IMR-90 (cell line): ENCODE data around the gene PLIN4. TPM values are rescaled to one million over a fixed set of nuclear protein-coding genes. Genes with fewer than 3 reads are reported as not detected.

Source experiments
- ATAC-seq: fragments of 200-7000 bp; cut with Tn5 transposase; 2 replicates; pipeline ENCODE4 v1.9.1; 2020; ENCODE audit warnings: low read depth, mild to moderate bottlenecking, moderate library complexity
- BruUV-seq: library from RNA; stranded (reverse); fragments of 400-500 nt; replicated peaks from 2 replicates; lab custom pipeline; 2021; lab: Mats Ljungman, UMichigan
- CTCF ChIA-PET: fragments of 300-600 bp; formaldehyde crosslinking; extraction: SDS; loops from one replicate; lab custom pipeline; 2021; ENCODE audit warnings: antibody characterized with exemption; lab: Yijun Ruan, JAX
- POLR2A ChIA-PET: fragments of 300-600 bp; sonication (Branson Sonifier 250); formaldehyde crosslinking; loops from one replicate; lab custom pipeline; 2022; ENCODE audit warnings: antibody characterized with exemption; ENCODE audit not compliant: unreplicated experiment; lab: Charles Lee
- DNase-seq: peaks from one replicate; pipeline ENCODE4 v3.0.0; 2013
- H2AFZ ChIP-seq: replicated peaks from 2 replicates; pipeline ENCODE3; 2013; ENCODE audit warnings: low read length, mild to moderate bottlenecking; ENCODE audit not compliant: poor library complexity
- H2AK5ac ChIP-seq: 2 replicates; pipeline ENCODE4 v1.6.1; 2013; ENCODE audit warnings: low read depth, low read length, inconsistent platforms
- H2AK9ac ChIP-seq: replicated peaks from 2 replicates; pipeline ENCODE3; 2013; ENCODE audit warnings: mild to moderate bottlenecking, low read depth, low read length, moderate library complexity; ENCODE audit not compliant: poor library complexity
- H2BK120ac ChIP-seq: 2 replicates; pipeline ENCODE4 v1.6.1; 2013; ENCODE audit warnings: low read depth, low read length, inconsistent platforms
- H2BK15ac ChIP-seq: 3 replicates; pipeline ENCODE4 v1.6.1; 2013; ENCODE audit warnings: low read depth, low read length, inconsistent platforms
- H2BK20ac ChIP-seq: 2 replicates; pipeline ENCODE4 v1.6.1; 2013; ENCODE audit warnings: low read depth, mild to moderate bottlenecking, inconsistent platforms, low read length, moderate library complexity
- H2BK5ac ChIP-seq: 2 replicates; pipeline ENCODE4 v1.6.1; 2013; ENCODE audit warnings: mild to moderate bottlenecking, low read depth, low read length, inconsistent platforms; ENCODE audit not compliant: poor library complexity, severe bottlenecking
- H3K14ac ChIP-seq: replicated peaks from 2 replicates; pipeline ENCODE4 v1.6.1; 2013; ENCODE audit warnings: low read depth, low read length, inconsistent platforms
- H3K18ac ChIP-seq: 2 replicates; pipeline ENCODE4 v1.6.1; 2013; ENCODE audit warnings: low read depth, low read length, control low read depth
- H3K23ac ChIP-seq: 2 replicates; pipeline ENCODE4 v1.6.1; 2013; ENCODE audit warnings: low read depth, low read length, inconsistent platforms
- H3K27ac ChIP-seq: 2 replicates; pipeline ENCODE4 v1.5.1; 2013; ENCODE audit warnings: mild to moderate bottlenecking, control low read depth, low read length; ENCODE audit not compliant: insufficient read depth
- H3K27me3 ChIP-seq: 2 replicates; pipeline ENCODE4 v1.6.1; 2013; ENCODE audit warnings: low read length; ENCODE audit not compliant: control insufficient read depth, insufficient read depth
- H3K36me3 ChIP-seq: 2 replicates; pipeline ENCODE4 v1.6.1; 2013; ENCODE audit warnings: low read length, mixed read lengths; ENCODE audit not compliant: control insufficient read depth, insufficient read depth
- H3K4ac ChIP-seq: 2 replicates; pipeline ENCODE4 v1.6.1; 2013; ENCODE audit warnings: low read depth, low read length, inconsistent platforms
- H3K4me1 ChIP-seq: 2 replicates; pipeline ENCODE4 v1.6.1; 2013; ENCODE audit warnings: low read length, mixed read lengths; ENCODE audit not compliant: control insufficient read depth, insufficient read depth
- H3K4me2 ChIP-seq: 2 replicates; pipeline ENCODE4 v1.6.1; 2013; ENCODE audit warnings: low read depth, mild to moderate bottlenecking, control low read depth, low read length, moderate library complexity
- H3K4me3 ChIP-seq: 2 replicates; pipeline ENCODE4 v1.5.1; 2013; ENCODE audit warnings: low read depth, mild to moderate bottlenecking, control low read depth, low read length, moderate library complexity; ENCODE audit not compliant: insufficient read depth
- H3K56ac ChIP-seq: 2 replicates; pipeline ENCODE4 v1.6.1; 2013; ENCODE audit warnings: low read length, inconsistent platforms; ENCODE audit not compliant: insufficient read depth; ENCODE audit errors: extremely low read depth
- H3K79me1 ChIP-seq, 2 experiments: 2 replicates each; pipeline ENCODE4 v1.6.1; 2013; ENCODE audit warnings: low read length in 2 of 2, inconsistent platforms in 1 of 2, low read depth in 1 of 2
- H3K9ac ChIP-seq: 2 replicates; pipeline ENCODE4 v1.6.1; 2013; ENCODE audit warnings: low read depth, low read length, control low read depth
- H3K9me1 ChIP-seq: 2 replicates; pipeline ENCODE4 v1.6.1; 2013; ENCODE audit warnings: low read length, inconsistent platforms; ENCODE audit not compliant: insufficient read depth
- H3K9me3 ChIP-seq: 2 replicates; pipeline ENCODE4 v1.6.1; 2013; ENCODE audit warnings: low read length; ENCODE audit not compliant: control insufficient read depth, insufficient read depth
- H4K20me1 ChIP-seq: 2 replicates; pipeline ENCODE4 v1.6.1; 2013; ENCODE audit warnings: low read length, inconsistent platforms; ENCODE audit not compliant: insufficient read depth
- H4K5ac ChIP-seq: 2 replicates; pipeline ENCODE4 v1.6.1; 2013; ENCODE audit warnings: mild to moderate bottlenecking, low read depth, low read length, control low read depth
- H4K8ac ChIP-seq, 2 experiments: 2 replicates each; pipeline ENCODE4 v1.6.1; 2013; ENCODE audit warnings: low read depth in 2 of 2, low read length in 2 of 2, control low read depth in 1 of 2, inconsistent platforms in 1 of 2
- H4K91ac ChIP-seq: 2 replicates; pipeline ENCODE4 v1.6.1; 2013; ENCODE audit warnings: low read depth, low read length, inconsistent platforms; ENCODE audit not compliant: insufficient read depth
- BHLHE40 ChIP-seq: fragments of 150-350 bp; IDR thresholded peaks from 2 replicates; pipeline ENCODE4 v1.6.1; 2016; ENCODE audit warnings: mild to moderate bottlenecking, low read depth, low read length
- CEBPB ChIP-seq: IDR thresholded peaks from 2 replicates; pipeline ENCODE4 v1.6.1; 2012; ENCODE audit warnings: low read depth, low read length, improper control_type of control experiment
- CHD1 ChIP-seq: IDR thresholded peaks from 2 replicates; pipeline ENCODE4 v1.6.1; 2012; ENCODE audit warnings: low read depth, low read length, improper control_type of control experiment
- FOS ChIP-seq: fragments of 150-350 bp; IDR thresholded peaks from 2 replicates; pipeline ENCODE4 v1.6.1; 2016; ENCODE audit warnings: low read depth, low read length
- MAFK ChIP-seq: IDR thresholded peaks from 2 replicates; pipeline ENCODE4 v1.6.1; 2012; ENCODE audit warnings: low read depth, low read length, improper control_type of control experiment
- MXI1 ChIP-seq: IDR thresholded peaks from 2 replicates; pipeline ENCODE4 v1.6.1; 2012; ENCODE audit warnings: low read depth, mild to moderate bottlenecking, low read length, moderate library complexity, borderline replicate concordance
- NFE2L2 ChIP-seq: fragments of 150-350 bp; IDR thresholded peaks from 2 replicates; pipeline ENCODE4 v1.6.1; 2016; ENCODE audit warnings: low read depth, mild to moderate bottlenecking, low read length
- POLR2A ChIP-seq: IDR thresholded peaks from 2 replicates; pipeline ENCODE4 v1.6.1; 2012; ENCODE audit warnings: mild to moderate bottlenecking, low read depth, low read length
- RCOR1 ChIP-seq: IDR thresholded peaks from 2 replicates; pipeline ENCODE4 v1.6.1; 2012; ENCODE audit warnings: mild to moderate bottlenecking, low read length, improper control_type of control experiment; ENCODE audit not compliant: insufficient replicate concordance
- USF2 ChIP-seq: fragments of 150-350 bp; IDR thresholded peaks from 2 replicates; pipeline ENCODE4 v1.6.1; 2017; ENCODE audit warnings: mild to moderate bottlenecking, antibody characterized with exemption, low read length, low read depth
- WGBS, 2 experiments: methylation state at CpG; one replicate each; pipeline versions ENCODE4 v1.1.5 to v1.1.7; 2013; ENCODE audit warnings: missing lambda C conversion rate in 2 of 2; ENCODE audit not compliant: insufficient read length in 1 of 2; ENCODE audit errors: extremely low coverage in 2 of 2; 5-methylcytosine and 5-hydroxymethylcytosine counted together
- dilution Hi-C: fragments of 300-500 bp; cut with HindIII; formaldehyde crosslinking; loops from one replicate; pipeline ENCODE4 v1.14.3; 2018; ENCODE audit warnings: low sequenced_read_pairs; ENCODE audit not compliant: unreplicated experiment
- in situ Hi-C: fragments of 300-500 bp; cut with MboI; formaldehyde crosslinking; loops from 3 replicates; pipeline ENCODE4 v1.14.3; 2019; ENCODE audit warnings: low sequenced_read_pairs, inconsistent platforms, mixed read lengths
- intact Hi-C: fragments of 100-400 bp; cut with micrococcal nuclease; formaldehyde crosslinking; loops from 2 replicates; pipeline ENCODE4 v1.10.0; 2022
- polyA plus RNA-seq, 3 experiments: library from polyadenylated mRNA; depleted of rRNA; stranded (reverse); fragments of >200 nt; gene quantifications; 2 replicates each; pipeline ENCODE4 v1.2.3, GENCODE V29; 2012; ENCODE audit warnings: low replicate concordance in 1 of 3
- total RNA-seq: library from RNA; depleted of rRNA; stranded (reverse); fragments of >200 nt; gene quantifications from 2 replicates; pipeline ENCODE4 v1.2.3, GENCODE V29; 2012
- TF ChIP-seq, protein P1 (sequence below): fragments of 150-350 bp; IDR thresholded peaks from 2 replicates; pipeline ENCODE4 v1.6.1; 2016; ENCODE audit warnings: low read depth, mild to moderate bottlenecking, low read length, moderate library complexity, borderline replicate concordance

The PLIN4 gene
- total and polyA plus RNA-seq, 2 of the 4 experiments (the other 2 are of a cell fraction) = under 0.01 to 0.09 TPM

GRCh38 chr19:4488496-4488895 lies 29.8 kb downstream of the PLIN4 start:
- ChIA-PET POLR2A (no interaction called here), CTCF (no interaction called here)
- H3K27ac ChIP-seq = no peak overlapping the region
- H3K56ac ChIP-seq = no peak overlapping the region
- intact Hi-C loops (no loop called here), dilution Hi-C loops (no loop called here), in situ Hi-C loops (no loop called here)
- H3K4me3 ChIP-seq = no peak overlapping the region
- no peak overlapping the region for H2AK5ac ChIP-seq
- no peak for ATAC-seq
- no peaks in the 10 kb centered on the region for H3K27me3 ChIP-seq
- no peak for DNase-seq
- H2AK9ac ChIP-seq = no peak overlapping the region
- 91% methylated on average over 14 of the region's 29 CpGs; no CpG with 5 or more reads in 1 of the 2 experiments for WGBS, 2 experiments
- TF ChIP-seq MAFK = no peak
- no peak for TF ChIP-seq BHLHE40
- TF ChIP-seq NFE2L2 = no peak
- TF ChIP-seq POLR2A = no peak
- no peak for TF ChIP-seq USF2
- TF ChIP-seq RCOR1 = no peak
- no peak for TF ChIP-seq CHD1
- TF ChIP-seq FOS = no peak
- TF ChIP-seq CEBPB = no peak
- no peak for TF ChIP-seq MXI1
- TF ChIP-seq, protein P1, sequence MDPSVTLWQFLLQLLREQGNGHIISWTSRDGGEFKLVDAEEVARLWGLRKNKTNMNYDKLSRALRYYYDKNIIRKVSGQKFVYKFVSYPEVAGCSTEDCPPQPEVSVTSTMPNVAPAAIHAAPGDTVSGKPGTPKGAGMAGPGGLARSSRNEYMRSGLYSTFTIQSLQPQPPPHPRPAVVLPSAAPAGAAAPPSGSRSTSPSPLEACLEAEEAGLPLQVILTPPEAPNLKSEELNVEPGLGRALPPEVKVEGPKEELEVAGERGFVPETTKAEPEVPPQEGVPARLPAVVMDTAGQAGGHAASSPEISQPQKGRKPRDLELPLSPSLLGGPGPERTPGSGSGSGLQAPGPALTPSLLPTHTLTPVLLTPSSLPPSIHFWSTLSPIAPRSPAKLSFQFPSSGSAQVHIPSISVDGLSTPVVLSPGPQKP = no peak
- peaks cover 13% of the 10 kb centered on the region for H3K9me1 ChIP-seq
- H3K18ac ChIP-seq = no peak overlapping the region
- H3K9me3 ChIP-seq = no peaks in the 10 kb centered on the region
- no peak overlapping the region for H4K5ac ChIP-seq
- no peaks in the 10 kb centered on the region for H3K4me1 ChIP-seq
- H2BK15ac ChIP-seq = no peak overlapping the region
- H4K20me1 ChIP-seq = peaks cover 14% of the 10 kb centered on the region; the same call in 1 of the 2 replicates
- peaks cover 13 to 37% of the 10 kb centered on the region in 2 experiments for H3K79me1 ChIP-seq
- H3K4me2 ChIP-seq = no peak overlapping the region
- H3K36me3 ChIP-seq = peaks cover 56% of the 10 kb centered on the region
- no peak overlapping the region for H4K91ac ChIP-seq
- no TSS peak for BruUV-seq
- H3K14ac ChIP-seq = no peak overlapping the region
- no peak overlapping the region for H2BK5ac ChIP-seq
- no peak overlapping the region for H4K8ac ChIP-seq
- H3K9ac ChIP-seq = no peak overlapping the region
- H2BK20ac ChIP-seq = no peak overlapping the region
- H2AFZ ChIP-seq = peak overlapping the region; percentile 21
- no peak overlapping the region for H3K4ac ChIP-seq
- no peak overlapping the region for H2BK120ac ChIP-seq
- H3K23ac ChIP-seq = no peak overlapping the region
